PC-9 (cell line): Measurements from ENCODE around the gene NOX3. TPM values are rescaled to one million over a fixed set of nuclear protein-coding genes. Genes with fewer than 3 reads are reported as not detected.

Experiments
- BruUV-seq: library from RNA; stranded (reverse); fragments of 400-500 nt; replicated peaks from 2 replicates; lab custom pipeline; 2021; lab: Mats Ljungman, UMichigan
- CTCF ChIA-PET: fragments of 300-600 bp; sonication (Branson Sonifier 250); formaldehyde crosslinking; loops from one replicate; lab custom pipeline; 2022; ENCODE audit warnings: antibody characterized with exemption; lab: Charles Lee
- POLR2A ChIA-PET: fragments of 300-600 bp; sonication (Branson Sonifier 250); formaldehyde crosslinking; loops from one replicate; lab custom pipeline; 2022; ENCODE audit warnings: antibody characterized with exemption; ENCODE audit not compliant: unreplicated experiment; lab: Charles Lee
- DNase-seq, 2 experiments: peaks; one replicate each; pipeline versions ENCODE4 v3.0.0 to v3.0.0-alpha.2; 2015 to 2022; ENCODE audit warnings: mixed read lengths in 1 of 2
- H2AFZ ChIP-seq: fragments of 200-600 bp; sonication (generic); 2 replicates; pipeline ENCODE4 v1.8.1; 2017; ENCODE audit warnings: antibody characterized with exemption
- H3F3A ChIP-seq: fragments of 200-600 bp; sonication (generic); 2 replicates; pipeline ENCODE4 v1.8.1; 2017; ENCODE audit warnings: antibody characterized with exemption, mild to moderate bottlenecking, low read depth; ENCODE audit not compliant: insufficient read depth
- H3K27ac ChIP-seq: fragments of 200-600 bp; sonication (generic); 2 replicates; pipeline ENCODE4 v1.6.1; 2016; ENCODE audit warnings: mixed run types
- H3K27me3 ChIP-seq: fragments of 200-600 bp; sonication (generic); 2 replicates; pipeline ENCODE4 v1.6.1; 2016; ENCODE audit warnings: low read depth, mixed run types; ENCODE audit not compliant: insufficient read depth
- H3K36me3 ChIP-seq: fragments of 200-600 bp; sonication (generic); 2 replicates; pipeline ENCODE4 v1.6.1; 2016; ENCODE audit warnings: low read depth, mixed run types
- H3K4me1 ChIP-seq: fragments of 200-600 bp; sonication (generic); replicated peaks from 2 replicates; pipeline ENCODE4 v1.6.1; 2016; ENCODE audit warnings: mixed run types; ENCODE audit not compliant: insufficient read depth
- H3K4me2 ChIP-seq: fragments of 200-600 bp; sonication (generic); 2 replicates; pipeline ENCODE4 v1.6.1; 2017; ENCODE audit warnings: mixed run types
- H3K4me3 ChIP-seq: fragments of 200-600 bp; sonication (generic); 2 replicates; pipeline ENCODE4 v1.6.1; 2016; ENCODE audit warnings: mixed run types
- H3K79me2 ChIP-seq: fragments of 200-600 bp; sonication (generic); 2 replicates; pipeline ENCODE4 v1.6.1; 2017; ENCODE audit warnings: low read depth, mixed run types
- H3K9me2 ChIP-seq: fragments of 200-600 bp; sonication (generic); 2 replicates; pipeline ENCODE4 v1.8.1; 2017; ENCODE audit warnings: mild to moderate bottlenecking; ENCODE audit not compliant: insufficient read depth
- H3K9me3 ChIP-seq: fragments of 200-600 bp; sonication (generic); 2 replicates; pipeline ENCODE4 v1.8.1; 2016; ENCODE audit warnings: low read depth; ENCODE audit not compliant: insufficient read depth
- H4K20me1 ChIP-seq: fragments of 200-600 bp; sonication (generic); 2 replicates; pipeline ENCODE4 v1.8.1; 2017; ENCODE audit not compliant: insufficient read depth
- EZH2 ChIP-seq: fragments of 200-600 bp; sonication (generic); IDR thresholded peaks from 2 replicates; pipeline ENCODE4 v1.8.0; 2017; ENCODE audit warnings: antibody characterized with exemption, low read depth
- intact Hi-C: fragments of 100-400 bp; cut with micrococcal nuclease; formaldehyde crosslinking; loops from one replicate; pipeline ENCODE4 v1.10.0; 2022; ENCODE audit not compliant: unreplicated experiment
- total RNA-seq: library from RNA; stranded (reverse); gene quantifications from 2 replicates; pipeline ENCODE4 v1.2.3, GENCODE V29; 2021
- TF ChIP-seq, protein P1 (sequence below): fragments of 200-600 bp; sonication (generic); conservative IDR thresholded peaks from 2 replicates; pipeline ENCODE4 v1.6.1; 2017; ENCODE audit warnings: mixed run types, antibody characterized with exemption, mild to moderate bottlenecking, moderate library complexity

NOX3 gene
- total RNA-seq, 1 experiment from 2014 or later, result not detected

DNA sequence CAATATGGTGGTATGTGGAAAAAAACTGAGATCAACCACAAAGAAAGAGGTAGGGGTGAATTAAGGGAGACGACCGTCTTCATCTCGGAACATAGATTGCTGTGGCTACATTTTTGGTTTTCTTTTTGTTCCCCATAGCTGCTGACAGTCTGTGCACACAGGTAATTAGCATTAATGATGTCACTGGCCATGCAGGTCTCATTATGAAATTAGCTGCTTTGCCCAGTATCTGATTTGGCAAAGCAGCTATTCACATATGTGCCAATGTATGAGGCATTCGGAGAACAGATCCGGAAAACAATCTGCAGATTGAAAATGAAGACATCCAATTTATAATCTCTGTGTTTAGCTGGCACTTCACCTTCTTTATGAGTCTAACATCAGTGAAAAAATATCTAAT is 13.1 kb downstream of the NOX3 start:
- no peak for TF ChIP-seq EZH2
- TF ChIP-seq, protein P1, sequence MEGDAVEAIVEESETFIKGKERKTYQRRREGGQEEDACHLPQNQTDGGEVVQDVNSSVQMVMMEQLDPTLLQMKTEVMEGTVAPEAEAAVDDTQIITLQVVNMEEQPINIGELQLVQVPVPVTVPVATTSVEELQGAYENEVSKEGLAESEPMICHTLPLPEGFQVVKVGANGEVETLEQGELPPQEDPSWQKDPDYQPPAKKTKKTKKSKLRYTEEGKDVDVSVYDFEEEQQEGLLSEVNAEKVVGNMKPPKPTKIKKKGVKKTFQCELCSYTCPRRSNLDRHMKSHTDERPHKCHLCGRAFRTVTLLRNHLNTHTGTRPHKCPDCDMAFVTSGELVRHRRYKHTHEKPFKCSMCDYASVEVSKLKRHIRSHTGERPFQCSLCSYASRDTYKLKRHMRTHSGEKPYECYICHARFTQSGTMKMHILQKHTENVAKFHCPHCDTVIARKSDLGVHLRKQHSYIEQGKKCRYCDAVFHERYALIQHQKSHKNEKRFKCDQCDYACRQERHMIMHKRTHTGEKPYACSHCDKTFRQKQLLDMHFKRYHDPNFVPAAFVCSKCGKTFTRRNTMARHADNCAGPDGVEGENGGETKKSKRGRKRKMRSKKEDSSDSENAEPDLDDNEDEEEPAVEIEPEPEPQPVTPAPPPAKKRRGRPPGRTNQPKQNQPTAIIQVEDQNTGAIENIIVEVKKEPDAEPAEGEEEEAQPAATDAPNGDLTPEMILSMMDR, result no peak
- H3K27me3 ChIP-seq, result no peaks in the 10 kb centered on the region

DNA sequence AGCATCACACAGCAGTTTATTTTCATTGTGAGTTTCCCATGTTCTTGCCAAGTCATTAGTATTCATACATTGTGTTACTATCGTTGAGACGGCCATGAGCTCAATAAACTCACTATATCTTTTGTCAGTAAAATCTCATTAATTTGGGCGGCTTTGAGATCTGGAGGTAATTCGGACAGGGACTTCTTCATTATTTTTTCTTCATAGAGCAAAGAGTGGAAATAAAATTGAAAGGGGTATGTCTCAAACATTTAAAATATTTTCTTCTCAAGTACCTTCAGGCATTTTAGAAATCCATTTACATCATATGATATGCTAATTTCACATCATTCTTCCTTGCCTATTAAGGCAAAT is 14.6 kb downstream of the NOX3 start:
- TF ChIP-seq, protein P1, result no peak
- no peak for TF ChIP-seq EZH2
- Histone ChIP-seq H2AFZ (no peak overlapping the region), H3K4me2 (no peak overlapping the region), H3K27me3 (no peaks in the 10 kb centered on the region), H3K4me1 (peaks cover 18% of the 10 kb centered on the region), H3K79me2 (no peaks in the 10 kb centered on the region), H3F3A (no peaks in the 10 kb centered on the region), H3K9me3 (no peaks in the 10 kb centered on the region), H3K9me2 (no peaks in the 10 kb centered on the region), H3K4me3 (no peak overlapping the region), H3K36me3 (no peaks in the 10 kb centered on the region), H3K27ac (no peak overlapping the region), H4K20me1 (no peaks in the 10 kb centered on the region)
- ChIA-PET POLR2A (no interaction called here), CTCF (no interaction called here)
- intact Hi-C loops, result no loop called here
- BruUV-seq, result no TSS peak
- DNase-seq, result no peak

More for the DNA sequence above, 13.1 kb downstream of the NOX3 start:
- H3K36me3 ChIP-seq, result no peaks in the 10 kb centered on the region
- CTCF ChIA-PET, result no interaction called here
- no peaks in the 10 kb centered on the region for H4K20me1 ChIP-seq
- no peak overlapping the region for H3K4me2 ChIP-seq
- H3K9me3 ChIP-seq, result no peaks in the 10 kb centered on the region
- no peaks in the 10 kb centered on the region for H3F3A ChIP-seq
- no peaks in the 10 kb centered on the region for H3K79me2 ChIP-seq
- POLR2A ChIA-PET, result no interaction called here
- H3K27ac ChIP-seq, result no peak overlapping the region
- H3K9me2 ChIP-seq, result no peaks in the 10 kb centered on the region
- no peak overlapping the region for H2AFZ ChIP-seq
- peaks cover 18% of the 10 kb centered on the region for H3K4me1 ChIP-seq
- no peak for DNase-seq
- no peak overlapping the region for H3K4me3 ChIP-seq
- intact Hi-C loops, result no loop called here
- BruUV-seq, result no TSS peak

DNA sequence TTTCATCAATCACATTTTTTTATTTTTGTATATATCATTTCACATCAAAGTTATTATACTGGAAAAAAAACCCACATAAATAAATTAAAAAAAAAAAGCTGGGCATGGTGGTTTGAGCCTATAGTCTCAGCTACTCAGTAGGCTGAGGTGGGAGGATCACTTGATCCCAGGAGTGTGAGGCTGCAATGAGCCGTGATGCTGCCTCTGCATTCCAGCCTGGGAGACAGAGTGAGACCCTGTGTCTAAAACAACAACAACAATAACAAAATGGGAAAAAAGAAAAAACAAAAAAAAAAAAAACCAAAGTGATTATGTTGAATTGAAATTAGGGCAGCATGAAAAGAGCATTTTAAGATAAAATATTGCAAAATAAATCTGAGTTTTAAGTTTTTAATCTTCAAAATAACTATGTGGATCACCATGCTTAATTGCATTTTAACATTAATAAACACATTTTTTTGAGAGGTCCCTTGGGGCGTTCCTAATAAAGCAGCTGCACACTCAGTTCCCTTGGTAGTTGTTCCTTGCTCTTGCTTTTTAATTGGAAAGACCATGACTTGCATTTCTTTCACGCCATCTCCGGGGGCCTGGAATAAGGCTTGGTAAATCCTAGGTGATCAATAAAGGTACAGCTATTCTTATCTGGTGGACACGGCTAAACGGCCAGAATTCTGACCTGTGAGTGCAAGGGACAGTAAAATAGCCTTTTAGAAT is 15.1 kb downstream of the NOX3 start:
- POLR2A ChIA-PET, result no interaction called here

More for the DNA sequence above, 15.1 kb downstream of the NOX3 start:
- no peaks in the 10 kb centered on the region for H3K27me3 ChIP-seq
- intact Hi-C loops, result no loop called here
- H2AFZ ChIP-seq, result no peak overlapping the region
- H3K9me2 ChIP-seq, result no peaks in the 10 kb centered on the region
- no peak for DNase-seq
- no peaks in the 10 kb centered on the region for H3F3A ChIP-seq
- CTCF ChIA-PET, result no interaction called here
- TF ChIP-seq, protein P1, result no peak
- no peak for TF ChIP-seq EZH2
- H3K36me3 ChIP-seq, result no peaks in the 10 kb centered on the region
- H3K4me2 ChIP-seq, result no peak overlapping the region
- no peaks in the 10 kb centered on the region for H3K79me2 ChIP-seq
- no peaks in the 10 kb centered on the region for H3K9me3 ChIP-seq
- H3K27ac ChIP-seq, result no peak overlapping the region
- no peak overlapping the region for H3K4me3 ChIP-seq
- BruUV-seq, result no TSS peak
- H3K4me1 ChIP-seq, result peaks cover 18% of the 10 kb centered on the region
- no peaks in the 10 kb centered on the region for H4K20me1 ChIP-seq
